Activated CD4-positive, alpha-beta T cell treated with anti-CD3 and anti-CD28 coated beads for 4 hours (primary cell): ENCODE measurements around the gene UGT8.
"Not testable (repeated sequence)": the region's sequence is repeated elsewhere in the genome, so short reads cannot be mapped to it uniquely, and the experiment has no call there.

Source experiments
- DNase-seq, 2 donors: peaks; one replicate each; pipeline ENCODE4 v3.0.0-alpha.2; 2020

The UGT8 gene

DNA sequence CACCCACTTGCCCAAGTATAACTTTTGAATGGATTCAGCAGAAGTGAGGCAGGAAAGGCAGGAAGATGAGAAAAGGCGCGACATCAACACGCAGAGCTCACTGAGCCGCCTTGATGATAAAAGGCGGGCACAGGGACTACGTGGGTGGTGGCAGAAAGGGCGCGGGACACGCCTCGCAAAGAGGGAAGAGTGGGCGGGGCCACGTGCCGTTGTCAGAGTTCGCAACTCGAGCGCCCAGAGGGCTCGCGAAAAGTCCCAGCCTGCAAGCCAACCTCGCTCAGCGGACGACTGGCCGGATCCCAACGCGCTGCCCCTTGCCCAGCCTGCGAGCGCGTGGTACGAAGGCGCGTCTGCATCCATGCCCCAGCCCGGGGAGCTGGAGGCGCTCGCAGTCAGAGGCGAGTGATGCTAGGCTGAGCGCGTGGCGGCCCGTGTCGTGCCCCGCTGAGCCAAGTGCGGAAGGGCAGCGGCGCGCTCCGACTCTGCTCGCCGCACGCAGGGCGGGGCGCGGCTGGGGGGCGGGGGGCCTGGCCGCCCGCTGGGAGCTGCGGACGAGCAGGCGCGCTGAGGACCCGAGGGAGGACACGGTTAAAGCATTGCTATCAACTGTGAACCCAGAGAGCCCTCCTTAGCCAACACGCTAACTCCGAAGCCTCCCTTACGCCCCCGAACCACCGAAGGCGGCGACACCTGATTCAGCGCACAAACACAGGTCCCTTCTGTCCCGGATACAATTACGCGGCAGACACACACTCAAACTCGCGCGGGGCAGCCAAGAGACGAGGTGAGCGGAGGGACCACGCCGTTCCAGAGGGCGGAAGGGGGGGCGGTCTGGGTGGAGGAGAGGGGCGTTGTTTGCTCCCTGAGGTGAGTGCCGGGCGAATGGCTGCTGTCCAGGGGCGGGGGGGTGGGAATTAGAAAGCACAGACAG lies at the start of gene UGT8:
UGT8 (plus strand) TSS at position 617 of the 931 bp plus-strand sequence. CDS start 24,074 bp downstream, outside the sequence.
- DNase-seq, result peak; percentile 6 to 30

DNA sequence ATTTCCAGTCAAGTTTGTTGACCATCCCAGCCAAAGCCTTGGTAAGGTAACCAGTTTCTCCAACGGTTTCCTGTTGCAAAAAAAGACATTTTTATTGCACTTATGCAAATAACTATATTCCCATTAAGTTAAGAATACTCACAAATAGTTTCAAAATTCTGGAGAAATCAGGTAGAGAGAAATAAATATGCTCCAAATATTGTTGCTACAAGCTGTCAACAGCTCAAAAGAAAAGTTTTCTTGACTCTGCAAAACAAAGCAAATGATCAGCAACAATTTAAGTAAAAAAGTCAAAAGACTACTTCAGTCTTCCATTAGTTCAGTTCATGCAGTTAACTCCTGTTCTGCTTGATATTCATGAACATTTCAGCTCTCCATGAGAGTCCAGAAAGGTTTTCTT lies 49.0 kb upstream of the UGT8 start:
- DNase-seq, result no peak

DNA sequence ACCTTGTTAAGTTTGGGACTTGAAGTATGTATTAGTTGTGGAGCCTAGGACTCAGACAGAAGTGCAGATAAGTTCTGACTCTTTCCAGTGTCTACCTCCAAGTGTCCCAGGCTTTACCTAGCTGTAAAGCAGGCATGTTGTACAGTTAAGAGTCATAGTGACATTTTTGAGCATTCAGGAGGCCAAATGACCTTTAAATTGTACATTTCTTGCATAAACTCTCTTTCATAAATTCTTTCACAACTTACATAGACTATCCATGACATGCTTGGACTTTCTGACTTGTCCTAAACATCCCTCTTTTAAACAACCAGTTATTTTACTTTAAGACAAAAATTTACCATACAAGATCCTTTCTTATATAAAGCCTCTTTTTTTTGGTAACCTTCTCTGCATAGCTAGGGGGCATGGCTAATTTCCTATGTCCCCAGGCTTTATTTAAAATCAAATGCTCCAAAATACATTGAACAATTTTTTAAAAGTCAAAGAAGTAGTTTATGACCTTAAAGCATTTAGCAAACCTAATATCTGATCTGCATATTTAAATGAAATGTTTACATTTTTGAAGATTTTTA lies 40.1 kb upstream of the UGT8 start:
- DNase-seq, result no peak

DNA sequence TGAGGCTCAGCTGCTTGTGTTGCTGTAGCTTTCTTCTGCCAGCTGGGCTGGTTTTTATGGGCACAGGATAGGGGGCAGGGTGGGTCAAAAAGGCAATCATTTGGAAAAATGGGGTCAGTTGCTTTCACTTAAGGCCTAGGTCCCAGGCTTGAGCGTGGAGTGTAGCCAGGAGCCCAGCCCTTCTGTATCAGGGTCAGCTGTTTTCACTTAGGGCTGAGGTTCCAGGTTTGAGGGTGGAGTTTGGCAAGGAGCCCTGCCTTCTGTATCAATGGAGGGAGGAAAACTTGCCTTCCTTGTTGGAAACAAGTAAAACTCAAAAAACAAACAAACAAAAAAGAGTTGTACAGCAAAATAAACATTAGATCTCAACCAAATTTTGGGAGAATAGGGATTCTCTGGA lies 37.0 kb upstream of the UGT8 start:
- no peak for DNase-seq

DNA sequence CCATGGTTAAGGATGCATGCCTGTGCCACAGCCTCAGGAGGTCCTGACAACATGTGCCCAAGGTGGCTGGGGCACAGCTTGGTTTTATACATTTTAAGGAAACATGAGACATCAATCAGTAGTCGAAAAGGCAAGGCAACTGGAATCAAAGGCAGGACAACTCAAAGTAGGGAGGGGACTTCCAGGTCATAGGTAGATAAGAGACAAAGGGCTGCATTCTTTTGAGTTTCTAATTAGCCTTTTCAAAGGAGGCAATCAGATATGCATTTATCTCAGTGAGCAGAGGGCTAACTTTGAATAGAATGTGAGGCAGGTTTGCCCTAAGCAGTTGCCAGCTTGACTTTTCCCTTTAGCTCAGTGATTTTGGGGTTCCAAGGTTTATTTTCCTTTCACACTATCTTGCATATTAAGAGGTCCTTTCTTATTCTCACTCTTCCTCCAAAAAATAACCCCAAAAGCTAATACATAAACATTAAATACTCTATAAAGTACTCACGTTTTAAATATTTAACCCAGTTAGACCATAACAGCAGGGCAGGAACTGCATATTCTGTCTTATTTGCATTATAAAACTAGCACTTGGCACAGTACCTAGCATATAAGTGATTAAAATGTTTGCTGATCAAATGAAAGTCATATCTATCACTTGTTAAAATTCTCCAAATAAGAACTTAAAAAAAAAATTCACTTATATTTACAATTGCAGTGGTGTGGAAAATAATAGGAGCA lies 36.3 kb upstream of the UGT8 start:
- no peak for DNase-seq

- DNase-seq, result no peak
Measured at GRCh38 chr4:114563536-114564315, 34.9 kb upstream of the UGT8 start.

- no peak for DNase-seq
Measured at GRCh38 chr4:114577386-114577785, 21.2 kb upstream of the UGT8 start.

GRCh38 chr4:114582621-114583020 lies 16.0 kb upstream of the UGT8 start:
- DNase-seq, result no peak

- no peak for DNase-seq
Measured at GRCh38 chr4:114588305-114588704, 10.3 kb upstream of the UGT8 start.

GRCh38 chr4:114590360-114590759 lies 8.2 kb upstream of the UGT8 start:
- DNase-seq, result not testable (repeated sequence)

- no peak for DNase-seq
Measured at GRCh38 chr4:114593526-114593925, 5.1 kb upstream of the UGT8 start.

- DNase-seq, result no peak
Measured at GRCh38 chr4:114595207-114595606, 3.4 kb upstream of the UGT8 start.

GRCh38 chr4:114595921-114596320 lies 2.7 kb upstream of the UGT8 start:
- no peak for DNase-seq

GRCh38 chr4:114597410-114598115 lies 1.0 kb upstream of the UGT8 start:
- no peak for DNase-seq

DNA sequence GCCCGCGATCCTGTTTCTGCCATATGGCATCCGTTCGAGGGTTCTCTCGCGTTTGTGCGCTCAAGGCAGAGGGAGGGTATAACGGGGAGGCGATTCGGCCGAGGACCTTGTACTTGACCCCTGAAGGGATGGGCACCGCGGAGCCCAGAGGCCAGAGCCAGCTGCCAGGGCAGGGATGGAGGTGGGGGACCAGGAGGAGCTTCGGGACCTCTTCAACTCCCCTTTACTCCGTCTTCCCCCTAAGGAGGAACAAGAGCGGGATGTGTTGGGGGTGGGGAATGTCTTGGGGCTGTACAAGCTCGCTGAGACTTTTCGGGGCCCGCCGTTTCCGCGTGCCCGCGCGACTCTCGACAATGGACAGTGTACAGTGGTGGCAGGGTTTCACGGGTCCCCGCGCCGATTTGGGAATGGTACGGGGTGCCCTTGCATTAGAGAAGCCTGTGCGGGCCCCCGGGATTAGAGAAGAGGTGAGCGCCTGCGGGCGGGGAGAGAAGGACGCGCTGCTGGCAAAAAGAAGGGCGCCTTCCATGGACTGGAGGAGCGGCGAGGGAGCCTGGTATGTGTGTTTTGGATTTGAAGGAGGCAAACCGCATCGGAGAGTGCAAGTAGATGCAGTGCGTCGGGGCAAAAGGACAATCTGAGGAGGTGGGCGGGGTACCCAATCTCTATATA lies 760 bp downstream of the UGT8 start:
- DNase-seq, result no peak

DNA sequence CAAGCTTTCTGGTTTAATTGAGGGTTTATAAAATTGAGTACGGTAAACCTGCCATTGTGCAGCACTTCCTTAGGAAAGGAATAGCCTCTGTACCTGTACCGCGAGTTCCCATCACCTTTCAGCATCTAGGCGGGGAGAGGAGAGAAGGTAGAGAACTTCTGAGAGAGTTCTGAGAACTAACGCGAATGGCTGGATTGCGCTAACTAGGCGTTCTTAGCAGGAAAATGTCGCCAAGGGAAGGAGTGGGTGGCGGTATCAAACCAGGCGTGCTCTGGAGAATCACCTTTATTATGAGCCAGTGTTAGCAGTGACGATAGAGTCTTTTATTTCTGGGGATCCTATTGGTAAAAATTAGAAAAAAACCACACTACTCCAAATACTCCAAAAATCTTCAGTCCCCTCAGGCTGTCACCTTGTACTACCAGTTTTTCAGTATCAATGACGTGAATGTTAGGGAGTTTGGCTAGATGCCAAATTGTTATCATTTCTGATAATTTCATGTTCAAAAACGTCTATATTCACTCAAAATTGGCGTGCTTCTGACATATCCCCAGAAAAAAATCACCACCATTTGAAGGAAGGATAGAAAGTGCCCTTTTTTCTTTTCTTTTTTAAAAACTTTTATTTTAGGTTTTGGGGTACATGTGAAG lies 1.4 kb downstream of the UGT8 start:
- DNase-seq, result no peak

GRCh38 chr4:114600672-114601071 lies 2.1 kb downstream of the UGT8 start:
- DNase-seq, result no peak

GRCh38 chr4:114601304-114602052 lies 2.9 kb downstream of the UGT8 start:
- no peak for DNase-seq

DNA sequence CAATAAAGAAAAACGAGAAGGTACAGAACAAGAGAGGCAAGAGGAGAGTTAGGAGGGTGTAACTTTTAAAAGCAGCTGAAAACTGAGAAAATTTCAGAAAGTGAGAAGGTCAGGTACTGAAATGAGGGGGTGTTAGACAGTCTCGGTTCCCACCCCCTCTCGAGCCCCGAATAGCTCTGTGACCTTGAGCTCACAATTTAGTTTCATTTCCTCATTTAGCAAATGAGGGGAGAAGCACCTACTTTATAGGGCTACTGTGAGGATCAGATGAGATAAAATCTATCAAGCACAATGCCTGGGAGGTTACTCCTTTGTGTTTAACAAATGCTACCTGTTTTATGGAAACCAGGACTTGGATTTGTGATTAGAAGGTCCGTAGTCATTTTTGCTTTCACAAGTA lies 4.9 kb downstream of the UGT8 start:
- DNase-seq, result no peak

- DNase-seq, result no peak
Measured at GRCh38 chr4:114606245-114606644, 7.6 kb downstream of the UGT8 start.
